SK-N-SH (cell line): Measurements from ENCODE around the gene TMEM179. TPM values are rescaled to one million over a fixed set of nuclear protein-coding genes. Genes with fewer than 3 reads are reported as not detected.
A peak's percentile ranks its signal among the peaks of the same experiment; 100 is the strongest.

Source experiments
- CTCF ChIA-PET: fragments of 300-600, 350-600 bp; formaldehyde crosslinking; extraction: SDS; loops from one replicate; lab custom pipeline; 2021; lab: Yijun Ruan, JAX
- POLR2A ChIA-PET: fragments of 350-600 bp; sonication (Branson Sonifier 250); formaldehyde crosslinking; extraction: SDS; loops from one replicate; lab custom pipeline; 2020; ENCODE audit warnings: antibody characterized with exemption, inconsistent platforms; lab: Yijun Ruan, JAX
- DNase-seq: peaks from one replicate; pipeline ENCODE4 v3.0.0; 2012
- H2AFZ ChIP-seq: fragments of 200-600 bp; sonication (generic); 2 replicates; pipeline ENCODE4 v1.8.1; 2016; ENCODE audit warnings: antibody characterized with exemption, mild to moderate bottlenecking, low read depth
- H3F3A ChIP-seq: fragments of 200-600 bp; sonication (generic); replicated peaks from 2 replicates; pipeline ENCODE3; 2016; ENCODE audit warnings: antibody characterized with exemption, mild to moderate bottlenecking; ENCODE audit not compliant: insufficient read depth
- H3K27ac ChIP-seq, 2 experiments: fragments of 200-500 bp in 1 of 2; fragments of 200-600 bp in 1 of 2; sonication (Bioruptor generic) in 1 of 2; sonication (generic), shearing (Covaris generic) in 1 of 2; 2 replicates each; pipeline versions ENCODE4 v1.5.1 to v1.6.1; 2014 to 2016; ENCODE audit warnings: low read depth in 2 of 2, inconsistent platforms in 1 of 2, low read length in 1 of 2, mild to moderate bottlenecking in 1 of 2, mixed read lengths in 1 of 2
- H3K27me3 ChIP-seq: fragments of 200-600 bp; sonication (generic), shearing (Covaris generic); 2 replicates; pipeline ENCODE4 v1.6.1; 2016; ENCODE audit warnings: mixed run types; ENCODE audit not compliant: insufficient read depth
- H3K36me3 ChIP-seq, 2 experiments: fragments of 200-500 bp in 1 of 2; fragments of 200-600 bp in 1 of 2; sonication (Bioruptor generic) in 1 of 2; sonication (generic) in 1 of 2; replicated peaks in 1 of 2; 2 replicates each; pipeline versions ENCODE3 to v1.5.1; 2014 to 2016; ENCODE audit warnings: low read length in 1 of 2, mild to moderate bottlenecking in 1 of 2; ENCODE audit not compliant: insufficient read depth in 2 of 2, control insufficient read depth in 1 of 2
- H3K4me1 ChIP-seq, 2 experiments: fragments of 200-500 bp in 1 of 2; fragments of 200-600 bp in 1 of 2; sonication (Bioruptor generic) in 1 of 2; sonication (generic), shearing (Covaris generic) in 1 of 2; 2 replicates each; pipeline versions ENCODE4 v1.5.1 to v1.6.1; 2014 to 2016; ENCODE audit warnings: low read depth in 1 of 2, low read length in 1 of 2, mixed run types in 1 of 2; ENCODE audit not compliant: insufficient read depth in 2 of 2, control insufficient read depth in 1 of 2
- H3K4me2 ChIP-seq: fragments of 200-600 bp; sonication (generic), shearing (Covaris generic); 2 replicates; pipeline ENCODE4 v1.6.1; 2017; ENCODE audit warnings: mixed run types
- H3K4me3 ChIP-seq, 2 experiments: fragments of 200-500 bp in 1 of 2; fragments of 200-600 bp in 1 of 2; sonication (Bioruptor generic) in 1 of 2; sonication (generic), shearing (Covaris generic) in 1 of 2; 2 replicates each; pipeline versions ENCODE4 v1.5.1 to v1.8.1; 2014 to 2016; ENCODE audit warnings: low read depth in 2 of 2, inconsistent platforms in 1 of 2, low read length in 1 of 2, mild to moderate bottlenecking in 1 of 2, mixed read lengths in 1 of 2, moderate library complexity in 1 of 2
- H3K79me2 ChIP-seq: fragments of 200-600 bp; sonication (generic); 2 replicates; pipeline ENCODE4 v1.8.1; 2017; ENCODE audit warnings: mild to moderate bottlenecking; ENCODE audit not compliant: insufficient read depth
- H3K9ac ChIP-seq: fragments of 200-600 bp; sonication (generic); 2 replicates; pipeline ENCODE4 v1.6.1; 2017; ENCODE audit warnings: mixed run types
- H3K9me2 ChIP-seq: fragments of 200-600 bp; sonication (generic); 2 replicates; pipeline ENCODE4 v1.6.1; 2017; ENCODE audit warnings: mixed run types
- H3K9me3 ChIP-seq: fragments of 200-600 bp; sonication (generic); 2 replicates; pipeline ENCODE4 v1.6.1; 2017; ENCODE audit warnings: mixed run types, mild to moderate bottlenecking, moderate library complexity
- H4K20me1 ChIP-seq: fragments of 200-600 bp; sonication (generic); 2 replicates; pipeline ENCODE4 v1.6.1; 2017; ENCODE audit warnings: mild to moderate bottlenecking, mixed run types; ENCODE audit not compliant: insufficient read depth
- EP300 ChIP-seq, 2 experiments: IDR thresholded peaks; 2 replicates each; pipeline versions ENCODE4 v1.4.0 to v1.6.1; 2012; ENCODE audit warnings: borderline replicate concordance in 1 of 2, low read depth in 1 of 2, low read length in 1 of 2
- FOXJ3 ChIP-seq: sonication (generic); formaldehyde crosslinking; IDR thresholded peaks from 2 replicates; pipeline ENCODE4 v1.5.1; 2020; ENCODE audit warnings: mild to moderate bottlenecking, missing genetic modification reagents
- JUND ChIP-seq: IDR thresholded peaks from 2 replicates; pipeline ENCODE4 v1.4.0; 2012
- MAX ChIP-seq: IDR thresholded peaks from 2 replicates; pipeline ENCODE4 v1.4.0; 2012; ENCODE audit warnings: low read depth
- NRF1 ChIP-seq: IDR thresholded peaks from 2 replicates; pipeline ENCODE4 v1.6.1; 2012; ENCODE audit warnings: low read depth, mild to moderate bottlenecking, low read length
- PBX3 ChIP-seq: IDR thresholded peaks from 2 replicates; pipeline ENCODE4; 2012
- POLR2AphosphoS5 ChIP-seq: IDR thresholded peaks from 2 replicates; pipeline ENCODE4 v1.6.1; 2012; ENCODE audit warnings: low read depth, low read length
- RAD21 ChIP-seq: IDR thresholded peaks from 2 replicates; pipeline ENCODE4 v1.6.1; 2012; ENCODE audit warnings: mild to moderate bottlenecking, low read length
- RFX5 ChIP-seq: IDR thresholded peaks from 2 replicates; pipeline ENCODE4 v1.6.1; 2012; ENCODE audit warnings: mild to moderate bottlenecking, improper control_type of control experiment, low read length
- TEAD4 ChIP-seq: IDR thresholded peaks from 2 replicates; pipeline ENCODE4 v1.4.0; 2012; ENCODE audit warnings: mild to moderate bottlenecking, borderline replicate concordance; ENCODE audit not compliant: insufficient read depth
- USF2 ChIP-seq: fragments of 150-350 bp; IDR thresholded peaks from 2 replicates; pipeline ENCODE4 v1.6.1; 2017; ENCODE audit warnings: antibody characterized with exemption, low read length, low read depth, borderline replicate concordance
- WGBS: methylation state at CpG from one replicate; pipeline ENCODE4 v1.1.6; 2017; ENCODE audit warnings: low lambda C conversion rate; 5-methylcytosine and 5-hydroxymethylcytosine counted together
- polyA plus RNA-seq, 3 experiments: library from polyadenylated mRNA; depleted of rRNA; stranded (reverse); fragments of >200 nt; gene quantifications; 2 replicates each; pipeline ENCODE4 v1.2.3, GENCODE V29; 2012
- TF ChIP-seq, protein P1 (sequence below): IDR thresholded peaks from 2 replicates; pipeline ENCODE4 v1.4.0; 2012; ENCODE audit warnings: low read depth, borderline replicate concordance

Gene TMEM179
- polyA plus RNA-seq, 1 of the 3 experiments (the other 2 are of a cell fraction), result 1.7 TPM

GRCh38 chr14:104552738-104553125 is 51.8 kb downstream of the TMEM179 start:
- ChIA-PET POLR2A (no interaction called here), CTCF (interaction anchor here (0.7 to 6.7 kb wide), 4 partner anchors 12 to 458 kb away, joined by 3 to 67 read pairs (median 6); no protein-coding TSS in a partner anchor)
- 39% methylated on average over 9 of the region's 9 CpGs for WGBS
- no peak overlapping the region for H3K4me3 ChIP-seq
- H3K79me2 ChIP-seq, result no peaks in the 10 kb centered on the region
- H3K9me3 ChIP-seq, result no peaks in the 10 kb centered on the region
- H3K27ac ChIP-seq, result no peak overlapping the region
- H4K20me1 ChIP-seq, result no peaks in the 10 kb centered on the region
- H3K4me1 ChIP-seq, result peaks cover 0 to 33% of the 10 kb centered on the region in 2 experiments; a peak in 1 of 4 replicates
- H3K36me3 ChIP-seq, result no peaks in the 10 kb centered on the region
- TF ChIP-seq NRF1, result no peak
- TF ChIP-seq, all 33 proteins: peak for 0
- Histone ChIP-seq H3K9ac (no peak overlapping the region), H3F3A (no peaks in the 10 kb centered on the region), H3K4me2 (no peak overlapping the region), H3K9me2 (no peaks in the 10 kb centered on the region), H3K27me3 (no peaks in the 10 kb centered on the region), H2AFZ (no peak overlapping the region)
- DNase-seq, result peak; percentile 33

DNA sequence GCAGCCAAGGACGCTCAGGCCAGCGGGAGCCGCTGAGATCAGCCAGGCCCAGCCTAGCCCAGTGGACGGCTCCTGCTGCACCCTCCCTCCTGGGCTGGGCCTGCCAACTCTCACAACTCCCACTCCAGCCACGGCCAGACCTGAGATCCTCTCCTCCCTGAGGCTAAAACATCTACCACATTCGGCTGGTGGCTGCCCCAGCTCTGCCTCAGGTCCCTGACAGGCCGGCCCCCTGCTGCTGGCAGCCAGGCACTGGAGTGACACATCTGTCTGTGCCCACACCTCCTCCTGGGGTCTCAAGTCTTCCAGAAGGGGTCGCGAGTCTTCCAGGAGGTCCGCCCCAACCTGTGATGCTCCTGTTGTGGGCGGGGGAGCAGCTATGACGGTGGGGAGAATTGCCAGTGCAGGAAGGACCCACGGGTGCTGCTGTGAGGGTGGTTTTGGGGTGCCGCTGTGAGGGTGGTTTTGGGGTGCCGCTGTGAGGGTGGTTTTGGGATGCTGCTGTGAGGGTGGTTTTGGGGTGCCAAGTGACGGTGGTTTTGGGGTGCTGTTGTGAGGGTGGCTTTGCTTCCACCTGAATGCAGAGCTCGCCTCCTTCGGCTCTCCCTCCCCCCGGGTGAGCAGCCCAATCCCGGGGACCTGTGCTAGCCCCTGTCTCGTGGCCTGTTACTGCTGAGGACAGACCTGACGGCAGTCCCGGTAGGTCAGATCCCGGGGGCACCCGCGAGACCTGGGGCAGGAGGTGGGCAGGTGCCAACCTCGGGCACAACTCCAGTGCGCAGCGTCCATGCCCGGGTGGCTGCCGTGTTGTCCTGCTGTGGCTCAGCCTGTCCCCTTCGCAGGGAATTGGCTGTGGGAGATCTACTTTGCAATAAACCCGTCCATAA is 52.5 kb downstream of the TMEM179 start:
- no peak overlapping the region for H3K4me3 ChIP-seq
- H3K4me2 ChIP-seq, result no peak overlapping the region
- no peaks in the 10 kb centered on the region for H3K9me3 ChIP-seq
- H3F3A ChIP-seq, result no peaks in the 10 kb centered on the region
- TF ChIP-seq EP300 (IDR thresholded peaks at IDR 0.05; ENCODE audit: borderline replicate concordance in 1 of 2, low read depth in 1 of 2, low read length in 1 of 2) (peak in 1 of 2 experiments; percentile 40; a peak in 1 of 4 replicates), USF2 (no peak), RAD21 (peak; percentile 23; the same call in 1 of the 2 replicates)
- no peaks in the 10 kb centered on the region for H3K79me2 ChIP-seq
- H3K9ac ChIP-seq, result no peak overlapping the region
- H3K4me1 ChIP-seq, result peaks cover 0 to 33% of the 10 kb centered on the region in 2 experiments; a peak in 1 of 4 replicates
- 54% methylated on average over 12 of the region's 33 CpGs for WGBS
- DNase-seq, result peak; percentile 91
- POLR2A ChIA-PET, result no interaction called here
- no peak overlapping the region; a peak in 1 of 4 replicates for H3K27ac ChIP-seq
- no peaks in the 10 kb centered on the region for H3K36me3 ChIP-seq
- no peaks in the 10 kb centered on the region for H3K27me3 ChIP-seq
- CTCF ChIA-PET, result interaction anchor here (0.9 to 6.7 kb wide), 6 partner anchors 9 to 457 kb away, joined by 3 to 67 read pairs (median 4); no protein-coding TSS in a partner anchor
- H2AFZ ChIP-seq, result no peak overlapping the region
- H4K20me1 ChIP-seq, result no peaks in the 10 kb centered on the region
- H3K9me2 ChIP-seq, result no peaks in the 10 kb centered on the region

- 56% methylated on average over 19 of the region's 24 CpGs for WGBS
- Histone ChIP-seq H3K27me3 (no peaks in the 10 kb centered on the region), H3K4me3 (no peak overlapping the region), H3F3A (no peaks in the 10 kb centered on the region), H3K4me1 (peaks cover 0 to 33% of the 10 kb centered on the region in 2 experiments; a peak in 1 of 4 replicates), H3K9me3 (no peaks in the 10 kb centered on the region), H4K20me1 (no peaks in the 10 kb centered on the region), H3K9ac (no peak overlapping the region), H2AFZ (no peak overlapping the region), H3K27ac (peak overlapping the region in 1 of 2 experiments; percentile 5; a peak in 1 of 4 replicates), H3K4me2 (no peak overlapping the region), H3K36me3 (no peaks in the 10 kb centered on the region), H3K79me2 (no peaks in the 10 kb centered on the region), H3K9me2 (no peaks in the 10 kb centered on the region)
- DNase-seq, result peak; percentile 27
- POLR2A ChIA-PET, result no interaction called here
- TF ChIP-seq MAX (no peak), JUND (no peak), PBX3 (no peak), TEAD4 (no peak), FOXJ3 (CRISPR knock-in tag) (no peak), RFX5 (no peak), POLR2AphosphoS5 (no peak)
- TF ChIP-seq, protein P1, sequence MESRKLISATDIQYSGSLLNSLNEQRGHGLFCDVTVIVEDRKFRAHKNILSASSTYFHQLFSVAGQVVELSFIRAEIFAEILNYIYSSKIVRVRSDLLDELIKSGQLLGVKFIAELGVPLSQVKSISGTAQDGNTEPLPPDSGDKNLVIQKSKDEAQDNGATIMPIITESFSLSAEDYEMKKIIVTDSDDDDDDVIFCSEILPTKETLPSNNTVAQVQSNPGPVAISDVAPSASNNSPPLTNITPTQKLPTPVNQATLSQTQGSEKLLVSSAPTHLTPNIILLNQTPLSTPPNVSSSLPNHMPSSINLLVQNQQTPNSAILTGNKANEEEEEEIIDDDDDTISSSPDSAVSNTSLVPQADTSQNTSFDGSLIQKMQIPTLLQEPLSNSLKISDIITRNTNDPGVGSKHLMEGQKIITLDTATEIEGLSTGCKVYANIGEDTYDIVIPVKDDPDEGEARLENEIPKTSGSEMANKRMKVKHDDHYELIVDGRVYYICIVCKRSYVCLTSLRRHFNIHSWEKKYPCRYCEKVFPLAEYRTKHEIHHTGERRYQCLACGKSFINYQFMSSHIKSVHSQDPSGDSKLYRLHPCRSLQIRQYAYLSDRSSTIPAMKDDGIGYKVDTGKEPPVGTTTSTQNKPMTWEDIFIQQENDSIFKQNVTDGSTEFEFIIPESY, result no peak
- CTCF ChIA-PET, result interaction anchor here (0.9 to 6.7 kb wide), 8 partner anchors 10 to 473 kb away, joined by 3 to 67 read pairs (median 3); no protein-coding TSS in a partner anchor
Observed at GRCh38 chr14:104550861-104551728, 53.5 kb downstream of the TMEM179 start.
